HCT116 (cell line): ENCODE data around the gene RNF126.

Source experiments
- CTCF ChIP-seq, 3 experiments: fragments of 200-600 bp in 1 of 3; sonication (generic) in 1 of 3; IDR thresholded peaks in 2 of 3; conservative IDR thresholded peaks in 1 of 3; 2 replicates each; pipeline ENCODE4 v1.5.1; 2012 to 2017; ENCODE audit warnings: low read depth in 2 of 3, low read length in 2 of 3, antibody characterized with exemption in 1 of 3, borderline replicate concordance in 1 of 3, control low read depth in 1 of 3, mild to moderate bottlenecking in 1 of 3, mixed read lengths in 1 of 3, mixed run types in 1 of 3, moderate library complexity in 1 of 3; ENCODE audit not compliant: insufficient read depth in 1 of 3
- ZNF274 ChIP-seq: fragments of 200-500 bp; sonication (Bioruptor generic); IDR thresholded peaks from 2 replicates; pipeline ENCODE4 v1.6.1; 2014; ENCODE audit warnings: mild to moderate bottlenecking, low read depth, low read length, inconsistent platforms

GRCh38 chr19:647566-648284 is 15.3 kb downstream of the RNF126 start:
- no peak for TF ChIP-seq ZNF274
- TF ChIP-seq CTCF (IDR thresholded peaks at IDR 0.05 in 2 of 3, conservative IDR thresholded peaks at IDR 0.05 in 1 of 3; ENCODE audit: borderline replicate concordance in 1 of 3, insufficient read depth in 1 of 3, low read depth in 2 of 3, low read length in 2 of 3): no peak
